GM04504 (cell line): ENCODE results near the gene PPY.
"Not testable (repeated sequence)": the region's sequence is repeated elsewhere in the genome, so short reads cannot be mapped to it uniquely, and the experiment has no call there.

Experiments used
- DNase-seq: peaks from one replicate; pipeline ENCODE4 v3.0.0-alpha.2; 2012; ENCODE audit warnings: low read depth

PPY gene

GRCh38 chr17:43942051-43942685, at the start of gene PPY:
PPY (minus strand) TSS chr17:43942476; CDS start chr17:43941654, 822 bp downstream.
- no peak for DNase-seq

- no peak for DNase-seq
Measured at GRCh38 chr17:43988301-43988700, 46.0 kb upstream of the PPY start.

- no peak for DNase-seq
Measured at GRCh38 chr17:43987131-43988021, 45.1 kb upstream of the PPY start.

GRCh38 chr17:43986225-43986981, 44.1 kb upstream of the PPY start:
- no peak for DNase-seq

- DNase-seq = no peak
Measured at GRCh38 chr17:43984521-43984920, 42.2 kb upstream of the PPY start.

- DNase-seq = no peak
Measured at GRCh38 chr17:43983515-43984411, 41.5 kb upstream of the PPY start.

GRCh38 chr17:43983196-43983514, 40.9 kb upstream of the PPY start:
- DNase-seq = no peak

- DNase-seq = no peak
Measured at GRCh38 chr17:43982171-43982570, 39.9 kb upstream of the PPY start.

- no peak for DNase-seq
Measured at GRCh38 chr17:43979671-43980070, 37.4 kb upstream of the PPY start.

- no peak for DNase-seq
Measured at GRCh38 chr17:43979011-43979410, 36.7 kb upstream of the PPY start.

- no peak for DNase-seq
Measured at GRCh38 chr17:43978078-43978477, 35.8 kb upstream of the PPY start.

GRCh38 chr17:43976963-43977837, 34.9 kb upstream of the PPY start:
- DNase-seq = no peak

- no peak for DNase-seq
Measured at GRCh38 chr17:43975898-43976297, 33.6 kb upstream of the PPY start.

GRCh38 chr17:43974382-43975266, 32.3 kb upstream of the PPY start:
- no peak for DNase-seq

GRCh38 chr17:43972444-43973212, 30.4 kb upstream of the PPY start:
- not testable (repeated sequence) for DNase-seq

- DNase-seq = not testable (repeated sequence)
Measured at GRCh38 chr17:43971436-43971835, 29.2 kb upstream of the PPY start.

- no peak for DNase-seq
Measured at GRCh38 chr17:43970366-43970765, 28.1 kb upstream of the PPY start.

GRCh38 chr17:43967251-43967875, 25.1 kb upstream of the PPY start:
- DNase-seq = no peak

GRCh38 chr17:43966276-43966675, 24.0 kb upstream of the PPY start:
- DNase-seq = no peak
